Gastroesophageal sphincter (tissue), 3 donors: ENCODE data around the gene EEIG2.

Experiments
- EP300 ChIP-seq: sonication (generic); formaldehyde crosslinking; IDR thresholded peaks from one replicate; pipeline ENCODE4 v1.6.1; 2017; ENCODE audit warnings: antibody characterized with exemption, mild to moderate bottlenecking
- POLR2A ChIP-seq, 2 donors: fragments of 450-650 bp; IDR thresholded peaks; one replicate each; pipeline ENCODE4 v1.6.1; 2017; ENCODE audit warnings: antibody characterized with exemption in 2 of 2, mild to moderate bottlenecking in 2 of 2, moderate library complexity in 1 of 2
- POLR2AphosphoS5 ChIP-seq: sonication (generic); formaldehyde crosslinking; IDR thresholded peaks from one replicate; pipeline ENCODE4 v1.6.1; 2017; ENCODE audit warnings: antibody characterized with exemption
- TF ChIP-seq, protein P1 (sequence below), 4 experiments: fragments of 200-600 bp in 2 of 4; fragments of 450-650 bp in 2 of 4; sonication (generic) in 1 of 4; IDR thresholded peaks; one replicate each; pipeline ENCODE4 v1.5.1; 2017 to 2019; ENCODE audit warnings: antibody characterized with exemption in 4 of 4, mild to moderate bottlenecking in 2 of 4, moderate library complexity in 2 of 4

DNA sequence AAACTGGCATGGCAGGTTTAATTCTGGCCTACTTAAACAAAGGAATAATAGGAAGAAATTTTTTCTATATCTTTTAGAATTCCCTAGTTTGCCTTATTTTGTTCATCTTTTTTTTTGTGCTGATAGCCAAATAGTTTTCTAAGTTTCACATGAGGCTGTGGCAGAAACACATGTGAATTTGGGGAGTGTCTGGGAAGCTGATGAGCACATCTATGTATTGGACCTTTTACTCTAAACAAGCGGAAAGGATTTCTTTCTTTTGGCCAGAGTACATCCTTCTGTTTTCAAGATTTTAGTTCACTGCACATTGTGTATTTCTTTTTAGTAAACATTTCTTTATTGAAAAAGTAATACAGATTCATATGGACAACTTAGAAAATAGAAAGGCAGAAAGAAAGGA, 5.6 kb downstream of the EEIG2 start:
- TF ChIP-seq, protein P1, sequence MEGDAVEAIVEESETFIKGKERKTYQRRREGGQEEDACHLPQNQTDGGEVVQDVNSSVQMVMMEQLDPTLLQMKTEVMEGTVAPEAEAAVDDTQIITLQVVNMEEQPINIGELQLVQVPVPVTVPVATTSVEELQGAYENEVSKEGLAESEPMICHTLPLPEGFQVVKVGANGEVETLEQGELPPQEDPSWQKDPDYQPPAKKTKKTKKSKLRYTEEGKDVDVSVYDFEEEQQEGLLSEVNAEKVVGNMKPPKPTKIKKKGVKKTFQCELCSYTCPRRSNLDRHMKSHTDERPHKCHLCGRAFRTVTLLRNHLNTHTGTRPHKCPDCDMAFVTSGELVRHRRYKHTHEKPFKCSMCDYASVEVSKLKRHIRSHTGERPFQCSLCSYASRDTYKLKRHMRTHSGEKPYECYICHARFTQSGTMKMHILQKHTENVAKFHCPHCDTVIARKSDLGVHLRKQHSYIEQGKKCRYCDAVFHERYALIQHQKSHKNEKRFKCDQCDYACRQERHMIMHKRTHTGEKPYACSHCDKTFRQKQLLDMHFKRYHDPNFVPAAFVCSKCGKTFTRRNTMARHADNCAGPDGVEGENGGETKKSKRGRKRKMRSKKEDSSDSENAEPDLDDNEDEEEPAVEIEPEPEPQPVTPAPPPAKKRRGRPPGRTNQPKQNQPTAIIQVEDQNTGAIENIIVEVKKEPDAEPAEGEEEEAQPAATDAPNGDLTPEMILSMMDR (IDR thresholded peaks at IDR 0.05), result no peak
- no peak for TF ChIP-seq POLR2A (IDR thresholded peaks at IDR 0.05)
- TF ChIP-seq POLR2AphosphoS5, result no peak
- no peak for TF ChIP-seq EP300
